Measurements from ENCODE around the gene PPP1R9A. TPM values are rescaled to one million over a fixed set of nuclear protein-coding genes. Genes with fewer than 3 reads are reported as not detected.

Gene PPP1R9A
- polyA plus RNA-seq, 1 donor from 2014 or later: 52.8 TPM

GRCh38 chr7:95199779-95200558 is 292.6 kb downstream of the PPP1R9A start:
- Histone ChIP-seq H3K9me3 (ENCODE audit: low read length) (no peaks in the 10 kb centered on the region), H3K9ac (ENCODE audit: low read length) (no peak overlapping the region), H3K27ac (ENCODE audit: low read length) (no peak overlapping the region), H4K20me1 (ENCODE audit: insufficient read depth) (no peaks in the 10 kb centered on the region), H3K9me2 (ENCODE audit: insufficient read depth, low read length) (no peaks in the 10 kb centered on the region), H2AFZ (ENCODE audit: low read depth, low read length) (no peak overlapping the region), H3K36me3 (ENCODE audit: insufficient read depth, low read length) (no peaks in the 10 kb centered on the region), H3K4me2 (ENCODE audit: low read length) (no peak overlapping the region), H3K79me2 (replicated peaks; ENCODE audit: insufficient read depth, low read length) (no peaks in the 10 kb centered on the region), H3K4me3 (ENCODE audit: low read length) (no peak overlapping the region), H3F3A (ENCODE audit: insufficient read depth, low read length, poor library complexity, severe bottlenecking) (no peaks in the 10 kb centered on the region), H3K27me3 (ENCODE audit: insufficient read depth, low read depth, low read length) (no peaks in the 10 kb centered on the region)
- no peak for TF ChIP-seq TAF1 (IDR thresholded peaks at IDR 0.05; ENCODE audit: low read depth)
- peak; percentile 87 for TF ChIP-seq SMC3 (conservative IDR thresholded peaks at IDR 0.05; ENCODE audit: poor library complexity)
- TF ChIP-seq MXI1 (conservative IDR thresholded peaks at IDR 0.05; ENCODE audit: poor library complexity, severe bottlenecking): no peak
- no peak for TF ChIP-seq REST (IDR thresholded peaks at IDR 0.05; ENCODE audit: borderline replicate concordance)
- peak; percentile 84 for TF ChIP-seq CTCF (IDR thresholded peaks at IDR 0.05; ENCODE audit: poor library complexity, severe bottlenecking)
- TF ChIP-seq EP300 (conservative IDR thresholded peaks at IDR 0.05; ENCODE audit: poor library complexity, severe bottlenecking): no peak
- peak; percentile 91 for TF ChIP-seq RAD21 (conservative IDR thresholded peaks at IDR 0.05)
- TF ChIP-seq POLR2AphosphoS5 (IDR thresholded peaks at IDR 0.05): no peak
- TF ChIP-seq EZH2 (IDR thresholded peaks at IDR 0.05; ENCODE audit: borderline replicate concordance, insufficient read depth, low read length, poor library complexity, severe bottlenecking): no peak

GRCh38 chr7:95200741-95201140 is 293.3 kb downstream of the PPP1R9A start:
- TF ChIP-seq EZH2 (IDR thresholded peaks at IDR 0.05; ENCODE audit: borderline replicate concordance, insufficient read depth, low read length, poor library complexity, severe bottlenecking) (no peak), EP300 (conservative IDR thresholded peaks at IDR 0.05; ENCODE audit: poor library complexity, severe bottlenecking) (no peak), SMC3 (conservative IDR thresholded peaks at IDR 0.05; ENCODE audit: poor library complexity) (no peak), POLR2AphosphoS5 (IDR thresholded peaks at IDR 0.05) (no peak), TAF1 (IDR thresholded peaks at IDR 0.05; ENCODE audit: low read depth) (no peak), RAD21 (conservative IDR thresholded peaks at IDR 0.05) (no peak), CTCF (IDR thresholded peaks at IDR 0.05; ENCODE audit: poor library complexity, severe bottlenecking) (no peak), MXI1 (conservative IDR thresholded peaks at IDR 0.05; ENCODE audit: poor library complexity, severe bottlenecking) (no peak), REST (IDR thresholded peaks at IDR 0.05; ENCODE audit: borderline replicate concordance) (no peak)
- Histone ChIP-seq H3K36me3 (ENCODE audit: insufficient read depth, low read length) (no peaks in the 10 kb centered on the region), H3K27ac (ENCODE audit: low read length) (no peak overlapping the region), H3K9me3 (ENCODE audit: low read length) (no peaks in the 10 kb centered on the region), H3K4me3 (ENCODE audit: low read length) (no peak overlapping the region), H3K9me2 (ENCODE audit: insufficient read depth, low read length) (no peaks in the 10 kb centered on the region), H3K27me3 (ENCODE audit: insufficient read depth, low read depth, low read length) (no peaks in the 10 kb centered on the region), H3K4me2 (ENCODE audit: low read length) (no peak overlapping the region), H3F3A (ENCODE audit: insufficient read depth, low read length, poor library complexity, severe bottlenecking) (no peaks in the 10 kb centered on the region), H3K79me2 (replicated peaks; ENCODE audit: insufficient read depth, low read length) (no peaks in the 10 kb centered on the region), H4K20me1 (ENCODE audit: insufficient read depth) (no peaks in the 10 kb centered on the region), H2AFZ (ENCODE audit: low read depth, low read length) (no peak overlapping the region), H3K9ac (ENCODE audit: low read length) (no peak overlapping the region)

Measured in neural cell (in vitro differentiated cells).